ENCODE results near the gene SHFL.

The SHFL gene

DNA sequence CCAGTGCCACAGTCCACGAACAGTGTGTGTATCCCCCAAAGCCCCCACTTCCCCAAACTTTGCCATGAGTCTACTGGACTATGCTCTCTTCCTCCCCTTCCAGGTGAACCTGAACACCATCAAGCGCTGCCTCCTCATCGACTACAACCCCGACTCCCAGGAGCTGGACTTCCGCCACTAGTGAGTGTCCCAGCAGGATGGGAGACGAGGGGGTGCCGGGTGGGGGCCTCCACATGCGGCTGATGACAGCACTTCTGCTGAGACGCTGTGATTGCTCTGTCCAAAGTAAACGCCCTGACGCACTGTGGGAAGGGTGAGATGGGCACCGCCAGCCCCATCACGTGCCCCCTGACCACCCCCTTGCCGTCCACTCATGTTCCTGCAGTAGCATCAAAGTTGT, 23.4 kb downstream of the SHFL start:
- DNase-seq (ENCODE audit: low read depth) = no peak

DNA sequence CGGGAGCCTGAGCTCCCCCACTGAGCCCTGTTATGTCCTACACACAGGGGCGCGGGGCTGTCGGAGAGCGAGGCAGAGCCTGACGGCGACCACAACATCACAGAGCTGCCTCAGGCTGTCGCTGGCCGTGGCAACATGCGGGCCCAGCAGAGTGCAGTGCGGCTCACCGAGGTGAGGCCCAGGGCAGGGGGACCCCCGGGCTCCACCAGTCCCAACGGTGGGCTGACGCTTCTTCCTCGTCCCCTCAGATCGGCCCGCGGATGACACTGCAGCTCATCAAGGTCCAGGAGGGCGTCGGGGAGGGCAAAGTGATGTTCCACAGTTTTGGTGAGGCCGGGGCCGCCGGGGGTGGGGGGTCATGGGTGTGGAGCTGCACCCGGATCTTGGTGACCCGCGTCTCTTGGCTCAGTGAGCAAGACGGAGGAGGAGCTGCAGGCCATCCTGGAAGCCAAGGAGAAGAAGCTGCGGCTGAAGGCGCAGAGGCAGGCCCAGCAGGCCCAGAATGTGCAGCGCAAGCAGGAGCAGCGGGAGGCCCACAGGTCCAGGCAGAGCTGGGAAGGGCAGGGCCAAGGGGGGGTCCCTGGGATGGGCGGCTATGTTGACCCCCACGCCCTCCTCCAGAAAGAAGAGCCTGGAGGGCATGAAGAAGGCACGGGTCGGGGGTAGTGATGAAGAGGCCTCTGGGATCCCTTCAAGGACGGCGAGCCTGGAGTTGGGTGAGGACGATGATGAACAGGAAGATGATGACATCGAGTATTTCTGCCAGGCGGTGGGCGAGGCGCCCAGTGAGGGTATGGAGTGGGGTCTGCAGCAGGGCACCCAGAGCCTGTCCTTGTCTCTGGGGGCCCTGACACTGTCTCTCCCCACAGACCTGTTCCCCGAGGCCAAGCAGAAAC, 24.2 kb downstream of the SHFL start:
- DNase-seq (ENCODE audit: low read depth) = no peak

GRCh38 chr19:10110972-10111317, 24.8 kb downstream of the SHFL start:
- DNase-seq (ENCODE audit: low read depth) = no peak

GRCh38 chr19:10111405-10111811, 25.3 kb downstream of the SHFL start, which contains the start of gene P2RY11:
Gene P2RY11, plus strand, starts transcription at chr19:10111693. Its CDS starts 29 bp downstream, at chr19:10111722.
- no peak for DNase-seq (ENCODE audit: low read depth)

DNA sequence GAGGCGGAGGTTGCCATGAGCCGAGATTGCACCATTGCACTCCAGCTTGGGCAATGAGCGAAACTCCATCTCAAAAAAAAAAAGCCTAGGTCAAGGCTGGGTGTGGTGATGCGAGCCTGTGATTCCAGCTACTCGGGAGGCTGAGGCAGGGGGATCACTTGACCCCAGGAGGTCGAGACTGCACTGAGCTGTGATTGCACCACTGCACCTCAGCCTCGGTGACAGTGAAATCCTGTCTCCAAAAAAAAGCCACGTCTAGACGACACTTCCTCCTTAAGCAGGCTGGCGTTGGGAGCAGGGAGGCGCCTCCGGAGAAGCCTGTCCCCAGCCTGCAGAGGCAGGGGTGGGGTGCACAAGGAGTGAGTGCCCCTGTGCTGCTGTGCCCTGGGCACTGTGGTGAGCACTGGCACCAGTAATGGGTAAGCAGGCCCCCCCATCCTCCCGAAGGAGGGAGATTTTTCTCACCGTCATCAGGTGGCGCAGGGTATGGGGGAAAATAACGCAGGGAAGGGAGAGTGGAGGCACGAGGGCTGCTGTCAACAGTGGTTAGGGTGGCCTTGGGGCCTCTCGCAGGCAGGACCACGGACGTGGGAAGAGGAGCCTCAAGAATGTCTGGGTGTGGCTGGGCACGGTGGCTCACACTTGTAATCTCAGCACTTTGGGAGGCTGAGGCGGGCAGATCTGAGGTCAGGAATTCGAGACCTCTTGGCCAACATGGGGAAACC, 26.1 kb downstream of the SHFL start:
- no peak for DNase-seq (ENCODE audit: low read depth)

DNA sequence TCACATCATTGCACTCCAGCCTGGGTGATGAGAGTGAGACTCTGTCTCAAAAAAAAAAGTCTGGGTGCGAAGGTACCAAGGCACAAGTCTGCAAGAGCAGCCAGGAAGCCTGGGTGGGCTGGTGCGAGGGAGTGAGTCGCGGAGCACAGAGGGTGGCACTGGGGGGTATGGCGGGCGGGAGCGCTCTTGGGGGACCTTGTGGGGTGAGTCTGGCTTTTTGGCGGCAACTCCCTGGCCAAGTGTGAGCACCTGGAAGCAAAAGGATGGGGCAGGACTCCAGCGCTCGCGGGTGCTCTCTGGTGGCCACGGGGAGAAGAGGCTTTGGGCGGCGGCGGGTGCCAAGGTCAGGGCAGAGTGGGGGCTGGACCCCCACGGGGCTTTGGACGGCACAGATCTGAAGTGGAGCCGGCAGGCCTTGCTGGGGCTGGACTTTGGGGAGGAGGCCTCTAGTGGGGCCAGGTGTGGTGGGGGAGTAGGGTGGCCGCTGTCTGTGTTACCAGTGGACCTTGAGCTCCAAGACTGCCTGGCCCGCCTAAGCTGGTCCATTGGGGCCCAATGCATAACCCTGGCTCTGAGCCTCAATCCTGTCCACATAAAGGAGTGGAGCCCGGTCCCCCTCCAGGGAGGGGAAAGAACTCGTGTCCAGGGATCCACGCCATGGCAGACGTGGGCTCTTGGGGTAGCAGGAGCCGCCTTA, 26.9 kb downstream of the SHFL start:
- no peak for DNase-seq (ENCODE audit: low read depth)

GRCh38 chr19:10113592-10113963, 27.5 kb downstream of the SHFL start:
- no peak for DNase-seq (ENCODE audit: low read depth)

GRCh38 chr19:10113964-10114650, 28.0 kb downstream of the SHFL start:
- no peak for DNase-seq (ENCODE audit: low read depth)

GRCh38 chr19:10114651-10115391, 28.7 kb downstream of the SHFL start:
- no peak for DNase-seq (ENCODE audit: low read depth)

DNA sequence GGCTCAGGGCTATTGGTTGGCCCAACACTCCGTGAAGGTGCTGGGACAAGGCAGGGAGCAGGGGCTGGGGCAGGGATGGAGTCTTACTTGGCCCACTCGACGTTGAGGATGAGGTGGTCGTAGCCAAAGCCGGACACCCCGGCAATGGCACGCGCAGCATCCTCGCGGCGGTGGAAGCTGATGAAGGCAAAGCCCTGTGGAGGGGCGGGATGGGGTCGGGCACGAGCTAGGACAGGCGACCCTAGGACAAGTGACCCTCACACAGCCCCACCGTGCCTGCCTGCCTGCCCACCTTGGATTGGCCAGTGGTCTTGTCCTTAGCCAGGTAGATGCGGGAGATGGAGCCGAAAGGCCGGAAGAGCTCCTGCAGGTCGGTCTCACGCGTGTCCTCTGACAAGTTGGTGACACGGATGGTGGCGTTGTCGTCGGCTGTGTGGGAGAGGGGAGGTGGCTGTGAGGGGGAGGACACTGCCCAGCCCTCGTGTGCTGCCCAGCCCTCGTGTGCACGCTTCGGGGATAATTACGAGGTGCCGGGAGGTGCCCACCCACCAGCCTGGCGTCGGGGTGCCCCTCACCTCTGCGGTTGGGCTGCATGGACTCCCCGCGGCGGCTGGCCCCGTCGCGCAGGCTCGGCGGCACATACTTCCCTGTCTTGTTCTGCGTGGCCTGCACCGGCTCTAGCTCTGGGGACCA, 29.4 kb downstream of the SHFL start:
- DNase-seq (ENCODE audit: low read depth) = no peak

- DNase-seq (ENCODE audit: low read depth) = no peak
Observed at GRCh38 chr19:10116085-10116865, 30.2 kb downstream of the SHFL start.

DNA sequence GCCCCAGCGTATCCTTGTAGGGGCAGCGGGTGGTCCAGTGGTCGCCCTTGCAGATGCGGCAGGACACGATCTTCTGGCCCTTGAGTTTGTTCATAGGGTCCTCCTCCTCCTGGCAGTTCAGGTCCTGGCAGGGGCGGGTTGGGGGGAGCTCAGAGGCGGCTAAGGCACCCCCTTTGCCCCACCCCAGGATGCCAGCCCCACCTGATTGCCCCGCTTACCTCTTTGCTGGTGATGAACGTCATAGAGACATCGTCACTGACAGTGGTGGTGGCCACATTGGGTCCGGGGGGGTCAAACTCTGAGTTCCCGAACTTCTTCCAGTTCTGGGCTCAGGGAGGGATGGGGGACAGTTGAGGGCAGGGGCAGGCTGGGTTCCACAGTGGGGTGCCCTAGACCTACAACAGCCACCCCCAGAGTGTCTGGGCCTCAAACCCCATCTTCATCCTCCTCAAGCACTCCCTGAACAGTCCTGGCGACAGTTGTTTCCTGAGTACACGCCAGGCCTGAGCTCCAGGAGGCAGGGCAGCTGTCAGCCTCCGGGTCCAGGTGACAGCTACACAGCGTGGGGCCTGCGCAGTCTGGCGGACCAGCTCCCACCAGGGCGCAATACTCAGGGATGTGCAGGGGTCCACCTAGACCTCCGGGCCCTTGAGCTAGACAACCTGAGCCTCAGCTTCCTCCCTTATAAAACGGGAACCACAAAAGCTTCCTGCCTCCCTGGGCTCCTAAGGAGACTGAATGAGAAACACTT, 30.9 kb downstream of the SHFL start:
- DNase-seq (ENCODE audit: low read depth) = no peak

GRCh38 chr19:10118960-10119359, 32.8 kb downstream of the SHFL start:
- DNase-seq (ENCODE audit: low read depth) = no peak

DNA sequence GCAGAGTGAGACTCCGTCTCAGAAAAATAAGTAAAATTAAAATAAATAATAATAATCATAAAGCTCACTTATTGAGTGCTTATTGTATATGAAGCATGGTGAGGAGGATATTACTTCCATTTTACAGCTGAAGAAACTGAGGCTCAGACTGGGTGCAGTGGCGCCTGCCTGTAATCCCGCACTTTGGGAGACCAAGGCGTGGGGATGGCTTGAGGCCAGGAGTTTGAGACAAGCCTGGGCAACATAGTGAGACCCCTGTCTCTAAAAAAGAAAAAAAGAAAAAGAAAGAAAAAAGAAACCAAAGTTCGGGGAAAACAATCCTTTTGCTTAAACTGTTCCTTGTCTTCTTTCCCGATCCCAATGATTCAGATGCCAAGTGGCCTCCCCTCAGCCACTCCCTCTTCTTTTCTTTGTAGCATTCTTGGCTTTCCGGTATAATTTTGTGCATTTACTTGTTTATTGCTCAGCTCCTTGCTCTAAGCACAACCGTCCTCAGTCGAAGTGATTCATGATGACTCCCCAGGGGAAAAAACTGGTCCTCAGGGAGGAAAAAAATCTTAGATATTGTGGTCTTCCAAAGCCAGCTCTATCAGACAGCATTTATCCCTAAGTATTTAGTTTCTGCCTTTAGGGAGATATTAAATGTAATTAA, 34.5 kb downstream of the SHFL start:
- no peak for DNase-seq (ENCODE audit: low read depth)

- no peak for DNase-seq (ENCODE audit: low read depth)
Observed at GRCh38 chr19:10122045-10122444, 35.9 kb downstream of the SHFL start.

DNA sequence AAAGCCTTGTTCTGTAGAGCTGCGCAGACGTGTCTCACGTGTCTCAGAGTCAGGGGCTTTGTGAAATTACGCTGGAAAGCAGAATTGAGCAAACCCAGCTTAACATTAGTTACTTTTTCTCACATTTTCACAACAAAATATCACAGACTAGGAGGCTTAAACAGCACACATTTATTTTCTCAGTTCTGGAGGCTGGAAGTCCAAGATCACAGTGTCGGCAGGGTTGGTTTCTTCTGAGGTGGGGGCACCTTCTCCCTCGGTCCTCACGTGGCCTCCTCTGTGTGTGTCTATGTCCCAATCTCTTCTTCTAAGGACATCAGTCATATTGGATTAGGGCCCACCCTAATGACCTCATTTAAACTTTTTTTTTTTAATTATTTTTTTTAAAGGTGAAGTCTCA, 38.3 kb downstream of the SHFL start:
- DNase-seq (ENCODE audit: low read depth) = no peak

- no peak for DNase-seq (ENCODE audit: low read depth)
Observed at GRCh38 chr19:10126213-10126639, 40.1 kb downstream of the SHFL start.

- DNase-seq (ENCODE audit: low read depth) = no peak
Observed at GRCh38 chr19:10132905-10133304, 46.8 kb downstream of the SHFL start.

DNA sequence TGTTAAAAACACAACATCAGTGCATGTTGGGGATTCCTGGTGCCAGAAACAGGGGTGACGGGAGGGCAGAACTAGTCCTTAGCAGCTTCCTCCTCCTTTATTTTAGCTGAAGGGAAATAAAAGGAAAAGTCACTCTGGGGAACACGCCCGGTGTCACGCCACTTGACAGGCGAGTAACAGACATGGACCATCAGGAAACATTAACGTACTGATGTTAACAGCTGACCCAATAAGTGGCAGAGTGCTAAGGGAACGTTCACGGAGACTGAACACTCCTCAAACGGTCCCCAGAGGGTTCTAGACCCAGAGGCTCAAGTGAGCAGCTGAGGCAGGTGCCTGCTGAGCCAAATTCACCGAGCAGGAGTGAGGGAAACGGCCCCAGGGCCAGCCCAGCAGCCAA, 47.5 kb downstream of the SHFL start:
- no peak for DNase-seq (ENCODE audit: low read depth)
